GM12878 (cell line): ENCODE results near the gene CATSPERD. TPM values are rescaled to one million over a fixed set of nuclear protein-coding genes. Genes with fewer than 3 reads are reported as not detected.

Experiments
- ETV6 ChIP-seq, 2 experiments: fragments of 450-650 bp in 1 of 2; IDR thresholded peaks in 1 of 2; conservative IDR thresholded peaks in 1 of 2; 2 replicates each; pipeline ENCODE4 v1.6.1; 2014; ENCODE audit warnings: antibody characterized with exemption in 1 of 2, borderline replicate concordance in 1 of 2, low read depth in 1 of 2, mild to moderate bottlenecking in 1 of 2, moderate library complexity in 1 of 2
- IKZF2 ChIP-seq, 2 experiments: fragments of 450-650 bp; IDR thresholded peaks; 2 replicates each; pipeline ENCODE4 v1.6.1; 2017; ENCODE audit warnings: mild to moderate bottlenecking in 2 of 2, moderate library complexity in 2 of 2
- KAT2A ChIP-seq: conservative IDR thresholded peaks from 2 replicates; pipeline ENCODE4 v1.6.1; 2011; ENCODE audit warnings: low read depth, low read length; ENCODE audit not compliant: control insufficient read depth
- LARP7 ChIP-seq: fragments of 450-650 bp; IDR thresholded peaks from 2 replicates; pipeline ENCODE4 v1.6.1; 2017; ENCODE audit warnings: mild to moderate bottlenecking
- RAD51 ChIP-seq: fragments of 450-650 bp; IDR thresholded peaks from 2 replicates; pipeline ENCODE4 v1.6.1; 2016; ENCODE audit warnings: moderate library complexity, mild to moderate bottlenecking, inconsistent platforms
- SIN3A ChIP-seq: IDR thresholded peaks from 2 replicates; pipeline ENCODE4 v1.6.1; 2012; ENCODE audit warnings: low read depth, low read length, improper control_type of control experiment
- SPI1 ChIP-seq: IDR thresholded peaks from 2 replicates; pipeline ENCODE4 v1.6.1; 2011; ENCODE audit warnings: low read depth, mild to moderate bottlenecking, low read length, moderate library complexity, borderline replicate concordance; ENCODE audit not compliant: insufficient read depth
- SUZ12 ChIP-seq: fragments of 200-600 bp; sonication (generic); IDR thresholded peaks from one replicate; pipeline ENCODE4 v1.6.1; 2018; ENCODE audit warnings: antibody characterized with exemption, mild to moderate bottlenecking; ENCODE audit not compliant: unreplicated experiment
- polyA plus RNA-seq, 11 experiments: library from polyadenylated mRNA; depleted of rRNA in 4 of 11; unstranded in 6 of 11; stranded (reverse) in 5 of 11; fragments of >200 nt; fragmentation: Nextera tagmentation in 4 of 11; fragmentation: Illumina TruSeq in 1 of 11; extraction: Ambion mirVana in 4 of 11; extraction: Trizol in 1 of 11; gene quantifications; 1 replicate in 1 of 11; 2 replicates in 10 of 11; pipeline versions ENCODE4 v1.2.1 to v1.2.3, GENCODE V29; 2011 to 2016; ENCODE audit warnings: inconsistent platforms in 2 of 11, missing spikeins in 2 of 11, low read depth in 1 of 11
- total RNA-seq, 4 experiments: library from RNA; depleted of rRNA in 3 of 4; stranded (reverse); fragments of >200 nt in 3 of 4; fragmentation: Illumina TruSeq in 1 of 4; extraction: Trizol in 1 of 4; gene quantifications; 2 replicates each; pipeline versions ENCODE4 v1.2.1 to v1.2.3, GENCODE V29; 2013 to 2021
- TF ChIP-seq, protein P1 (sequence below): fragments of 450-650 bp; formaldehyde crosslinking; IDR thresholded peaks from 2 replicates; pipeline ENCODE4 v1.5.0; 2022; ENCODE audit warnings: mild to moderate bottlenecking, missing genetic modification characterization
- TF ChIP-seq, protein P2 (sequence below): IDR thresholded peaks from 2 replicates; pipeline ENCODE4 v1.6.1; 2012; ENCODE audit warnings: low read length, inconsistent platforms
- TF ChIP-seq, protein P3 (sequence below): IDR thresholded peaks from 2 replicates; pipeline ENCODE4 v1.6.1; 2012; ENCODE audit warnings: improper control_type of control experiment, low read depth, low read length; ENCODE audit not compliant: insufficient replicate concordance
- TF ChIP-seq, protein P4 (sequence below): fragments of 450-650 bp; IDR thresholded peaks from 2 replicates; pipeline ENCODE4 v1.6.1; 2017; ENCODE audit warnings: mild to moderate bottlenecking, low read depth, inconsistent platforms; ENCODE audit not compliant: poor library complexity, severe bottlenecking

The CATSPERD gene
- total and polyA plus RNA-seq, 10 of the 15 experiments (the other 5 are each of a cell fraction or from before 2014, with no cell fraction given) = 0.02 to 0.38 (median 0.11) TPM; not detected in 5

DNA sequence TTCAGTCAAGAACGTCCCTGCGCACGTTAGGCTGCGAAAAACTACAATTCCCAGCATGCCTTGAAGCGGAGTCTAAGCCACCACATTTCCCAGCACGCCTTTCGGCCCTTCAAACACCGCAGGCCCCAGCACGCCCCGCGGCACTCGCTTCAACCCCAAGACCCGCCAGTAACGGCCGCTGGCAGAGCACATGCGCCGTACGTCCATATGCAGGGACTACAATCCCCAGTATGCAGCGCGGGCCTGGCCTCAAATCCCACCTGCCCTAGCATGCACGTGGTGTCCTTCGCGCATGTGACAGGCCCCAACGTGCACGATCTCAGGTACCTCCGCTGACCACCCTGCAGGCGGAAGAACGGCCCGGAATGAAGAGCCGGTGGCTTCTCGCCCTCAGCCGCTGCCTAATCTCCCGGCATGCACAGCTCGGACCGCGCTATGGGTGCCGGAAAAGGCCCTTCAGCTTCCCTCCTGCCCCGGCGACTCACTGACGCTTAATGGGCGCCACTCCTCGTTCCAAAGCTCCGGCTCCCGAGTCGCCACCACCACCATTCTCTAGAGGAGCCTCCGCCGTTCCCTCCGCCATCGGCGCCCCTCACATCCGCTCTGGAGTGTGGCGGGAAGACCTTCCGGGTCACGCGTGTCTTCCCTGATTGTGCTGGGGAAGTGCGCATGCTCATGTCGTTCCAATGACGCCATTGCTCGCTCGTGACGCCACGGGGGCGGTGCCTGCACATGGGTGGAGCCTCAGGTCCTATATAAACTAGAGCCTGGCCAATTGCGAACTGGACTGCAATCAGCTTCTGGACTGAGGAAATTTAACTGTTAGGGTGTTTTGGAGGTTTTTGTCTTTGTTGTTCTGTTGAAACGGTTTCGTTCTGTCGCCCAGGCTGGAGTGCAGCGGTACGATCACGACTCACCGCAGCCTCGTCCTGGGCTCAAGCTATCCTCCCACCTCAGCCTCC, 70.4 kb downstream of the CATSPERD start, which contains the start of gene DUS3L (continued):
- TF ChIP-seq IKZF2 (IDR thresholded peaks at IDR 0.05) (peak in 1 of 2 experiments; percentile 16; a peak in 1 of 4 replicates), SUZ12 (no peak), LARP7 (peak; percentile 93), RAD51 (peak; percentile 99), KAT2A (no peak), SPI1 (no peak), ETV6 (conservative IDR thresholded peaks at IDR 0.05 in 1 of 2, IDR thresholded peaks at IDR 0.05 in 1 of 2; ENCODE audit: borderline replicate concordance in 1 of 2, low read depth in 1 of 2) (no peak), SIN3A (peak; percentile 87)
- TF ChIP-seq, protein P1, sequence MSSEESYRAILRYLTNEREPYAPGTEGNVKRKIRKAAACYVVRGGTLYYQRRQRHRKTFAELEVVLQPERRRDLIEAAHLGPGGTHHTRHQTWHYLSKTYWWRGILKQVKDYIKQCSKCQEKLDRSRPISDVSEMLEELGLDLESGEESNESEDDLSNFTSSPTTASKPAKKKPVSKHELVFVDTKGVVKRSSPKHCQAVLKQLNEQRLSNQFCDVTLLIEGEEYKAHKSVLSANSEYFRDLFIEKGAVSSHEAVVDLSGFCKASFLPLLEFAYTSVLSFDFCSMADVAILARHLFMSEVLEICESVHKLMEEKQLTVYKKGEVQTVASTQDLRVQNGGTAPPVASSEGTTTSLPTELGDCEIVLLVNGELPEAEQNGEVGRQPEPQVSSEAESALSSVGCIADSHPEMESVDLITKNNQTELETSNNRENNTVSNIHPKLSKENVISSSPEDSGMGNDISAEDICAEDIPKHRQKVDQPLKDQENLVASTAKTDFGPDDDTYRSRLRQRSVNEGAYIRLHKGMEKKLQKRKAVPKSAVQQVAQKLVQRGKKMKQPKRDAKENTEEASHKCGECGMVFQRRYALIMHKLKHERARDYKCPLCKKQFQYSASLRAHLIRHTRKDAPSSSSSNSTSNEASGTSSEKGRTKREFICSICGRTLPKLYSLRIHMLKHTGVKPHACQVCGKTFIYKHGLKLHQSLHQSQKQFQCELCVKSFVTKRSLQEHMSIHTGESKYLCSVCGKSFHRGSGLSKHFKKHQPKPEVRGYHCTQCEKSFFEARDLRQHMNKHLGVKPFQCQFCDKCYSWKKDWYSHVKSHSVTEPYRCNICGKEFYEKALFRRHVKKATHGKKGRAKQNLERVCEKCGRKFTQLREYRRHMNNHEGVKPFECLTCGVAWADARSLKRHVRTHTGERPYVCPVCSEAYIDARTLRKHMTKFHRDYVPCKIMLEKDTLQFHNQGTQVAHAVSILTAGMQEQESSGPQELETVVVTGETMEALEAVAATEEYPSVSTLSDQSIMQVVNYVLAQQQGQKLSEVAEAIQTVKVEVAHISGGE (CRISPR knock-in tag) = peak; percentile 53; the same call in 1 of the 2 replicates
- TF ChIP-seq, protein P2, sequence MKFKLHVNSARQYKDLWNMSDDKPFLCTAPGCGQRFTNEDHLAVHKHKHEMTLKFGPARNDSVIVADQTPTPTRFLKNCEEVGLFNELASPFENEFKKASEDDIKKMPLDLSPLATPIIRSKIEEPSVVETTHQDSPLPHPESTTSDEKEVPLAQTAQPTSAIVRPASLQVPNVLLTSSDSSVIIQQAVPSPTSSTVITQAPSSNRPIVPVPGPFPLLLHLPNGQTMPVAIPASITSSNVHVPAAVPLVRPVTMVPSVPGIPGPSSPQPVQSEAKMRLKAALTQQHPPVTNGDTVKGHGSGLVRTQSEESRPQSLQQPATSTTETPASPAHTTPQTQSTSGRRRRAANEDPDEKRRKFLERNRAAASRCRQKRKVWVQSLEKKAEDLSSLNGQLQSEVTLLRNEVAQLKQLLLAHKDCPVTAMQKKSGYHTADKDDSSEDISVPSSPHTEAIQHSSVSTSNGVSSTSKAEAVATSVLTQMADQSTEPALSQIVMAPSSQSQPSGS = no peak
- TF ChIP-seq, protein P3, sequence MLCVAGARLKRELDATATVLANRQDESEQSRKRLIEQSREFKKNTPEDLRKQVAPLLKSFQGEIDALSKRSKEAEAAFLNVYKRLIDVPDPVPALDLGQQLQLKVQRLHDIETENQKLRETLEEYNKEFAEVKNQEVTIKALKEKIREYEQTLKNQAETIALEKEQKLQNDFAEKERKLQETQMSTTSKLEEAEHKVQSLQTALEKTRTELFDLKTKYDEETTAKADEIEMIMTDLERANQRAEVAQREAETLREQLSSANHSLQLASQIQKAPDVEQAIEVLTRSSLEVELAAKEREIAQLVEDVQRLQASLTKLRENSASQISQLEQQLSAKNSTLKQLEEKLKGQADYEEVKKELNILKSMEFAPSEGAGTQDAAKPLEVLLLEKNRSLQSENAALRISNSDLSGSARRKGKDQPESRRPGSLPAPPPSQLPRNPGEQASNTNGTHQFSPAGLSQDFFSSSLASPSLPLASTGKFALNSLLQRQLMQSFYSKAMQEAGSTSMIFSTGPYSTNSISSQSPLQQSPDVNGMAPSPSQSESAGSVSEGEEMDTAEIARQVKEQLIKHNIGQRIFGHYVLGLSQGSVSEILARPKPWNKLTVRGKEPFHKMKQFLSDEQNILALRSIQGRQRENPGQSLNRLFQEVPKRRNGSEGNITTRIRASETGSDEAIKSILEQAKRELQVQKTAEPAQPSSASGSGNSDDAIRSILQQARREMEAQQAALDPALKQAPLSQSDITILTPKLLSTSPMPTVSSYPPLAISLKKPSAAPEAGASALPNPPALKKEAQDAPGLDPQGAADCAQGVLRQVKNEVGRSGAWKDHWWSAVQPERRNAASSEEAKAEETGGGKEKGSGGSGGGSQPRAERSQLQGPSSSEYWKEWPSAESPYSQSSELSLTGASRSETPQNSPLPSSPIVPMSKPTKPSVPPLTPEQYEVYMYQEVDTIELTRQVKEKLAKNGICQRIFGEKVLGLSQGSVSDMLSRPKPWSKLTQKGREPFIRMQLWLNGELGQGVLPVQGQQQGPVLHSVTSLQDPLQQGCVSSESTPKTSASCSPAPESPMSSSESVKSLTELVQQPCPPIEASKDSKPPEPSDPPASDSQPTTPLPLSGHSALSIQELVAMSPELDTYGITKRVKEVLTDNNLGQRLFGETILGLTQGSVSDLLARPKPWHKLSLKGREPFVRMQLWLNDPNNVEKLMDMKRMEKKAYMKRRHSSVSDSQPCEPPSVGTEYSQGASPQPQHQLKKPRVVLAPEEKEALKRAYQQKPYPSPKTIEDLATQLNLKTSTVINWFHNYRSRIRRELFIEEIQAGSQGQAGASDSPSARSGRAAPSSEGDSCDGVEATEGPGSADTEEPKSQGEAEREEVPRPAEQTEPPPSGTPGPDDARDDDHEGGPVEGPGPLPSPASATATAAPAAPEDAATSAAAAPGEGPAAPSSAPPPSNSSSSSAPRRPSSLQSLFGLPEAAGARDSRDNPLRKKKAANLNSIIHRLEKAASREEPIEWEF = no peak
- TF ChIP-seq, protein P4, sequence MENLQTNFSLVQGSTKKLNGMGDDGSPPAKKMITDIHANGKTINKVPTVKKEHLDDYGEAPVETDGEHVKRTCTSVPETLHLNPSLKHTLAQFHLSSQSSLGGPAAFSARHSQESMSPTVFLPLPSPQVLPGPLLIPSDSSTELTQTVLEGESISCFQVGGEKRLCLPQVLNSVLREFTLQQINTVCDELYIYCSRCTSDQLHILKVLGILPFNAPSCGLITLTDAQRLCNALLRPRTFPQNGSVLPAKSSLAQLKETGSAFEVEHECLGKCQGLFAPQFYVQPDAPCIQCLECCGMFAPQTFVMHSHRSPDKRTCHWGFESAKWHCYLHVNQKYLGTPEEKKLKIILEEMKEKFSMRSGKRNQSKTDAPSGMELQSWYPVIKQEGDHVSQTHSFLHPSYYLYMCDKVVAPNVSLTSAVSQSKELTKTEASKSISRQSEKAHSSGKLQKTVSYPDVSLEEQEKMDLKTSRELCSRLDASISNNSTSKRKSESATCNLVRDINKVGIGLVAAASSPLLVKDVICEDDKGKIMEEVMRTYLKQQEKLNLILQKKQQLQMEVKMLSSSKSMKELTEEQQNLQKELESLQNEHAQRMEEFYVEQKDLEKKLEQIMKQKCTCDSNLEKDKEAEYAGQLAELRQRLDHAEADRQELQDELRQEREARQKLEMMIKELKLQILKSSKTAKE = no peak
